GM12878 (cell line): ENCODE measurements around the gene PPA1. TPM values are rescaled to one million over a fixed set of nuclear protein-coding genes. Genes with fewer than 3 reads are reported as not detected.

Experiments
- ATAC-seq: fragments of 200-7000 bp; cut with Tn5 transposase; 3 replicates; pipeline ENCODE4 v1.9.1; 2020; ENCODE audit warnings: mild to moderate bottlenecking, moderate library complexity
- BruUV-seq: library from RNA; stranded (reverse); fragments of 400-500 nt; replicated peaks from 2 replicates; lab custom pipeline; 2021; lab: Mats Ljungman, UMichigan
- CTCF ChIA-PET: fragments of 300-600 bp; sonication (Branson Sonifier 250); formaldehyde crosslinking; extraction: SDS; loops from one replicate; lab custom pipeline; 2021; ENCODE audit warnings: inconsistent platforms; lab: Yijun Ruan, JAX
- POLR2A ChIA-PET: fragments of 350-600 bp; formaldehyde crosslinking; extraction: SDS; loops from one replicate; lab custom pipeline; 2021; ENCODE audit warnings: inconsistent platforms; lab: Charles Lee
- RAD21 ChIA-PET: fragments of 300-600 bp; sonication (Branson Sonifier 250); formaldehyde crosslinking; loops from one replicate; lab custom pipeline; 2023; ENCODE audit warnings: antibody characterized with exemption; ENCODE audit not compliant: unreplicated experiment; lab: Charles Lee
- SMC1A ChIA-PET: fragments of 300-600 bp; sonication (Branson Sonifier 250); formaldehyde crosslinking; loops from one replicate; lab custom pipeline; 2023; ENCODE audit not compliant: unreplicated experiment, uncharacterized antibody; lab: Charles Lee
- DNase-seq: peaks from one replicate; pipeline ENCODE4 v3.0.0-alpha.2; 2011; ENCODE audit warnings: low read depth, low spot score
- FAIRE-seq: peaks from 3 replicates; lab custom pipeline; 2011; peaks lifted over from hg19 to GRCh38; lab: Jason Lieb, UNC
- H2AFZ ChIP-seq: 2 replicates; pipeline ENCODE4 v1.6.0; 2011; ENCODE audit warnings: low read depth, low read length, control low read depth; ENCODE audit not compliant: control insufficient read depth
- H3K27ac ChIP-seq: 2 replicates; pipeline ENCODE4 v1.5.1; 2011; ENCODE audit warnings: control low read depth; ENCODE audit not compliant: control insufficient read depth, insufficient read depth
- H3K27me3 ChIP-seq, 2 experiments: replicated peaks in 1 of 2; 2 replicates each; pipeline versions ENCODE4 v1.6.0 to v1.6.1; 2011; ENCODE audit warnings: low read length in 1 of 2; ENCODE audit not compliant: control insufficient read depth in 2 of 2, insufficient read depth in 2 of 2
- H3K36me3 ChIP-seq, 2 experiments: 2 replicates each; pipeline ENCODE4 v1.5.1; 2011; ENCODE audit warnings: low read length in 1 of 2; ENCODE audit not compliant: control insufficient read depth in 2 of 2, insufficient read depth in 2 of 2
- H3K4me1 ChIP-seq: 2 replicates; pipeline ENCODE4 v1.6.1; 2011; ENCODE audit warnings: mild to moderate bottlenecking, low read length, moderate library complexity, mixed read lengths; ENCODE audit not compliant: control insufficient read depth, insufficient read depth
- H3K4me2 ChIP-seq: 2 replicates; pipeline ENCODE4 v1.6.0; 2011; ENCODE audit warnings: control low read depth; ENCODE audit not compliant: control insufficient read depth, insufficient read depth
- H3K4me3 ChIP-seq: fragments of 200-600 bp; sonication (generic); 2 replicates; pipeline ENCODE4 v1.5.1; 2016
- H3K79me2 ChIP-seq: 2 replicates; pipeline ENCODE4 v1.6.0; 2011; ENCODE audit warnings: low read length; ENCODE audit not compliant: control insufficient read depth, insufficient read depth
- H3K9ac ChIP-seq: 2 replicates; pipeline ENCODE4 v1.8.0; 2011; ENCODE audit warnings: low read length, control low read depth, mixed read lengths; ENCODE audit not compliant: control insufficient read depth, insufficient read depth
- H3K9me3 ChIP-seq: replicated peaks from 3 replicates; pipeline ENCODE4 v1.5.1; 2011; ENCODE audit warnings: mild to moderate bottlenecking, low read length; ENCODE audit not compliant: control insufficient read depth, insufficient read depth
- H4K20me1 ChIP-seq: 2 replicates; pipeline ENCODE4 v1.6.0; 2011; ENCODE audit not compliant: control insufficient read depth, insufficient read depth
- BMI1 ChIP-seq: fragments of 450-650 bp; IDR thresholded peaks from 2 replicates; pipeline ENCODE4 v1.6.1; 2016; ENCODE audit warnings: mild to moderate bottlenecking, moderate library complexity, borderline replicate concordance
- CBFB ChIP-seq: IDR thresholded peaks from 2 replicates; pipeline ENCODE4 v1.6.1; 2016; ENCODE audit warnings: antibody characterized with exemption, low read depth
- CEBPB ChIP-seq, 2 experiments: fragments of 150-350 bp in 1 of 2; IDR thresholded peaks; 2 replicates each; pipeline ENCODE4 v1.6.1; 2012 to 2014; ENCODE audit warnings: low read depth in 2 of 2, low read length in 2 of 2, borderline replicate concordance in 1 of 2, inconsistent platforms in 1 of 2
- CREM ChIP-seq: IDR thresholded peaks from 2 replicates; pipeline ENCODE4 v1.6.1; 2014; ENCODE audit warnings: antibody characterized with exemption, low read depth
- KLF5 ChIP-seq: fragments of 450-650 bp; IDR thresholded peaks from 2 replicates; pipeline ENCODE4 v1.6.1; 2014; ENCODE audit warnings: mild to moderate bottlenecking; ENCODE audit not compliant: partially characterized antibody
- PAX8 ChIP-seq: fragments of 450-650 bp; IDR thresholded peaks from 2 replicates; pipeline ENCODE4 v1.6.1; 2017; ENCODE audit warnings: mild to moderate bottlenecking, moderate library complexity
- RFX5 ChIP-seq: IDR thresholded peaks from 2 replicates; pipeline ENCODE4 v1.6.1; 2011; ENCODE audit warnings: low read depth, low read length, improper control_type of control experiment
- RUNX3 ChIP-seq: IDR thresholded peaks from 2 replicates; pipeline ENCODE4 v1.6.1; 2012; ENCODE audit warnings: low read length, inconsistent platforms
- SMAD1 ChIP-seq: fragments of 450-650 bp; IDR thresholded peaks from 2 replicates; pipeline ENCODE4 v1.6.1; 2018; ENCODE audit warnings: mild to moderate bottlenecking, low read depth; ENCODE audit not compliant: partially characterized antibody
- STAT3 ChIP-seq: IDR thresholded peaks from 2 replicates; pipeline ENCODE4 v1.6.1; 2011; ENCODE audit warnings: low read depth, low read length, improper control_type of control experiment
- in situ Hi-C: fragments of 300-500 bp; cut with MboI; formaldehyde crosslinking; loops from 9 replicates; pipeline ENCODE4 v1.14.3; 2018; ENCODE audit warnings: mixed read lengths
- intact Hi-C: fragments of 100-400 bp; cut with micrococcal nuclease; formaldehyde crosslinking; loops from one replicate; pipeline ENCODE4 v1.14.2; 2022; ENCODE audit not compliant: unreplicated experiment
- polyA plus RNA-seq, 11 experiments: library from polyadenylated mRNA; depleted of rRNA in 4 of 11; unstranded in 6 of 11; stranded (reverse) in 5 of 11; fragments of >200 nt; fragmentation: Nextera tagmentation in 4 of 11; fragmentation: Illumina TruSeq in 1 of 11; extraction: Ambion mirVana in 4 of 11; extraction: Trizol in 1 of 11; gene quantifications; 1 replicate in 1 of 11; 2 replicates in 10 of 11; pipeline versions ENCODE4 v1.2.1 to v1.2.3, GENCODE V29; 2011 to 2016; ENCODE audit warnings: inconsistent platforms in 2 of 11, missing spikeins in 2 of 11, low read depth in 1 of 11
- total RNA-seq, 4 experiments: library from RNA; depleted of rRNA in 3 of 4; stranded (reverse); fragments of >200 nt in 3 of 4; fragmentation: Illumina TruSeq in 1 of 4; extraction: Trizol in 1 of 4; gene quantifications; 2 replicates each; pipeline versions ENCODE4 v1.2.1 to v1.2.3, GENCODE V29; 2013 to 2021
- TF ChIP-seq, protein P1 (sequence below): IDR thresholded peaks from 2 replicates; pipeline ENCODE4 v1.6.1; 2011; ENCODE audit warnings: mild to moderate bottlenecking, low read depth, low read length, moderate library complexity; ENCODE audit not compliant: insufficient replicate concordance
- TF ChIP-seq, protein P2 (sequence below): IDR thresholded peaks from 2 replicates; pipeline ENCODE4 v1.6.1; 2012; ENCODE audit warnings: low read depth, low read length, improper control_type of control experiment
- TF ChIP-seq, protein P3 (sequence below): IDR thresholded peaks from 2 replicates; pipeline ENCODE4 v1.6.1; 2011; ENCODE audit warnings: borderline replicate concordance, low read depth, mild to moderate bottlenecking, moderate library complexity, low read length; ENCODE audit not compliant: insufficient read depth, poor library complexity, severe bottlenecking
- TF ChIP-seq, protein P4 (sequence below): fragments of 450-650 bp; IDR thresholded peaks from 2 replicates; pipeline ENCODE4 v1.6.1; 2017; ENCODE audit warnings: mild to moderate bottlenecking, moderate library complexity

The PPA1 gene
- total and polyA plus RNA-seq, 10 of the 15 experiments (the other 5 are each of a cell fraction or from before 2014, with no cell fraction given) = 224 to 452 (median 346) TPM

DNA sequence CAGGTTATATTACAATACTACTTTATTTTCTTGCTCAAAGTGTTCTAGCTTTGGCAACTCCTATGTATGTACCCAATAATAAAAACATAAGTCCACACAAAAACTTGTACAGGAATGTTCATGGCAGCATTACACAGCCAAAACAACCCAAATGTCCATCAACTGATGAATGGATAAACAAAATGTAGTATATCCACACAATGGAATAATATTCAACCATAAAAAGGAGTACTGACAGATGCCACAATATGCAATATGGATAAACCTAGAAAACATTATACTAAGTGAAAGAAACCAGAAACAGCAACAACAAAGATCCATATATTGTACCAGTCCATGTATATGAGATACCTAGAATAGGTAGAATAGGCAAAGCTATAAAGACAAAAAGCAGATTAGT, 21.0 kb downstream of the PPA1 start:
- BruUV-seq = no TSS peak
- TF ChIP-seq RUNX3 (no peak), CBFB (no peak), STAT3 (no peak), PAX8 (no peak), SMAD1 (no peak), RFX5 (no peak), CREM (no peak), KLF5 (no peak), BMI1 (no peak), CEBPB (IDR thresholded peaks at IDR 0.05; ENCODE audit: borderline replicate concordance in 1 of 2, low read depth in 2 of 2, low read length in 2 of 2) (no peak)
- TF ChIP-seq, protein P1, sequence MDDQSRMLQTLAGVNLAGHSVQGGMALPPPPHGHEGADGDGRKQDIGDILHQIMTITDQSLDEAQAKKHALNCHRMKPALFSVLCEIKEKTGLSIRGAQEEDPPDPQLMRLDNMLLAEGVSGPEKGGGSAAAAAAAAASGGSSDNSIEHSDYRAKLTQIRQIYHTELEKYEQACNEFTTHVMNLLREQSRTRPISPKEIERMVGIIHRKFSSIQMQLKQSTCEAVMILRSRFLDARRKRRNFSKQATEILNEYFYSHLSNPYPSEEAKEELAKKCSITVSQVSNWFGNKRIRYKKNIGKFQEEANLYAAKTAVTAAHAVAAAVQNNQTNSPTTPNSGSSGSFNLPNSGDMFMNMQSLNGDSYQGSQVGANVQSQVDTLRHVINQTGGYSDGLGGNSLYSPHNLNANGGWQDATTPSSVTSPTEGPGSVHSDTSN = no peak
- TF ChIP-seq, protein P2, sequence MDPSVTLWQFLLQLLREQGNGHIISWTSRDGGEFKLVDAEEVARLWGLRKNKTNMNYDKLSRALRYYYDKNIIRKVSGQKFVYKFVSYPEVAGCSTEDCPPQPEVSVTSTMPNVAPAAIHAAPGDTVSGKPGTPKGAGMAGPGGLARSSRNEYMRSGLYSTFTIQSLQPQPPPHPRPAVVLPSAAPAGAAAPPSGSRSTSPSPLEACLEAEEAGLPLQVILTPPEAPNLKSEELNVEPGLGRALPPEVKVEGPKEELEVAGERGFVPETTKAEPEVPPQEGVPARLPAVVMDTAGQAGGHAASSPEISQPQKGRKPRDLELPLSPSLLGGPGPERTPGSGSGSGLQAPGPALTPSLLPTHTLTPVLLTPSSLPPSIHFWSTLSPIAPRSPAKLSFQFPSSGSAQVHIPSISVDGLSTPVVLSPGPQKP = no peak
- TF ChIP-seq, protein P3, sequence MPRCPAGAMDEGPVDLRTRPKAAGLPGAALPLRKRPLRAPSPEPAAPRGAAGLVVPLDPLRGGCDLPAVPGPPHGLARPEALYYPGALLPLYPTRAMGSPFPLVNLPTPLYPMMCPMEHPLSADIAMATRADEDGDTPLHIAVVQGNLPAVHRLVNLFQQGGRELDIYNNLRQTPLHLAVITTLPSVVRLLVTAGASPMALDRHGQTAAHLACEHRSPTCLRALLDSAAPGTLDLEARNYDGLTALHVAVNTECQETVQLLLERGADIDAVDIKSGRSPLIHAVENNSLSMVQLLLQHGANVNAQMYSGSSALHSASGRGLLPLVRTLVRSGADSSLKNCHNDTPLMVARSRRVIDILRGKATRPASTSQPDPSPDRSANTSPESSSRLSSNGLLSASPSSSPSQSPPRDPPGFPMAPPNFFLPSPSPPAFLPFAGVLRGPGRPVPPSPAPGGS = no peak
- TF ChIP-seq, protein P4, sequence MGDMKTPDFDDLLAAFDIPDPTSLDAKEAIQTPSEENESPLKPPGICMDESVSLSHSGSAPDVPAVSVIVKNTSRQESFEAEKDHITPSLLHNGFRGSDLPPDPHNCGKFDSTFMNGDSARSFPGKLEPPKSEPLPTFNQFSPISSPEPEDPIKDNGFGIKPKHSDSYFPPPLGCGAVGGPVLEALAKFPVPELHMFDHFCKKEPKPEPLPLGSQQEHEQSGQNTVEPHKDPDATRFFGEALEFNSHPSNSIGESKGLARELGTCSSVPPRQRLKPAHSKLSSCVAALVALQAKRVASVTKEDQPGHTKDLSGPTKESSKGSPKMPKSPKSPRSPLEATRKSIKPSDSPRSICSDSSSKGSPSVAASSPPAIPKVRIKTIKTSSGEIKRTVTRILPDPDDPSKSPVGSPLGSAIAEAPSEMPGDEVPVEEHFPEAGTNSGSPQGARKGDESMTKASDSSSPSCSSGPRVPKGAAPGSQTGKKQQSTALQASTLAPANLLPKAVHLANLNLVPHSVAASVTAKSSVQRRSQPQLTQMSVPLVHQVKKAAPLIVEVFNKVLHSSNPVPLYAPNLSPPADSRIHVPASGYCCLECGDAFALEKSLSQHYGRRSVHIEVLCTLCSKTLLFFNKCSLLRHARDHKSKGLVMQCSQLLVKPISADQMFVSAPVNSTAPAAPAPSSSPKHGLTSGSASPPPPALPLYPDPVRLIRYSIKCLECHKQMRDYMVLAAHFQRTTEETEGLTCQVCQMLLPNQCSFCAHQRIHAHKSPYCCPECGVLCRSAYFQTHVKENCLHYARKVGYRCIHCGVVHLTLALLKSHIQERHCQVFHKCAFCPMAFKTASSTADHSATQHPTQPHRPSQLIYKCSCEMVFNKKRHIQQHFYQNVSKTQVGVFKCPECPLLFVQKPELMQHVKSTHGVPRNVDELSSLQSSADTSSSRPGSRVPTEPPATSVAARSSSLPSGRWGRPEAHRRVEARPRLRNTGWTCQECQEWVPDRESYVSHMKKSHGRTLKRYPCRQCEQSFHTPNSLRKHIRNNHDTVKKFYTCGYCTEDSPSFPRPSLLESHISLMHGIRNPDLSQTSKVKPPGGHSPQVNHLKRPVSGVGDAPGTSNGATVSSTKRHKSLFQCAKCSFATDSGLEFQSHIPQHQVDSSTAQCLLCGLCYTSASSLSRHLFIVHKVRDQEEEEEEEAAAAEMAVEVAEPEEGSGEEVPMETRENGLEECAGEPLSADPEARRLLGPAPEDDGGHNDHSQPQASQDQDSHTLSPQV = no peak

More for the DNA sequence above, 21.0 kb downstream of the PPA1 start:
- ChIA-PET CTCF (no interaction called here), RAD21 (no interaction called here), SMC1A (no interaction called here), POLR2A (no interaction called here)
- H3K27ac ChIP-seq = no peak overlapping the region
- peaks cover 3 to 36% of the 10 kb centered on the region in 2 experiments for H3K36me3 ChIP-seq
- no peak overlapping the region for H3K4me3 ChIP-seq
- DNase-seq = no peak
- no peak overlapping the region for H3K4me2 ChIP-seq
- no peaks in the 10 kb centered on the region for H3K4me1 ChIP-seq
- in situ Hi-C loops (no loop called here), intact Hi-C loops (no loop called here)
- no peak overlapping the region for H2AFZ ChIP-seq
- H4K20me1 ChIP-seq = no peaks in the 10 kb centered on the region
- FAIRE-seq = no peak
- H3K9ac ChIP-seq = no peak overlapping the region
- no peaks in the 10 kb centered on the region for H3K27me3 ChIP-seq
- H3K9me3 ChIP-seq = no peaks in the 10 kb centered on the region
- H3K79me2 ChIP-seq = no peaks in the 10 kb centered on the region
- ATAC-seq = no peak
